ENCODE data around the gene RNF6. TPM values are rescaled to one million over a fixed set of nuclear protein-coding genes. Genes with fewer than 3 reads are reported as not detected.

The RNF6 gene
- total and polyA plus RNA-seq, 10 of the 15 experiments (the other 5 are each of a cell fraction or from before 2014, with no cell fraction given) = 19.0 to 54.0 (median 33.8) TPM

- no peak for TF ChIP-seq NKRF (conservative IDR thresholded peaks at IDR 0.05)
- TF ChIP-seq SMAD1 (IDR thresholded peaks at IDR 0.05; ENCODE audit: low read depth, partially characterized antibody) = no peak
- TF ChIP-seq SIX5 (IDR thresholded peaks at IDR 0.05; ENCODE audit: low read depth, low read length, severe bottlenecking) = no peak
- TF ChIP-seq HDAC6 (IDR thresholded peaks at IDR 0.05; ENCODE audit: unreplicated experiment) = no peak
- no peak for TF ChIP-seq SREBF1 (IDR thresholded peaks at IDR 0.05; ENCODE audit: low read length)
- no peak for TF ChIP-seq E2F8 (IDR thresholded peaks at IDR 0.05; ENCODE audit: low read depth, partially characterized antibody)
- TF ChIP-seq CEBPZ (IDR thresholded peaks at IDR 0.05; ENCODE audit: low read depth, low read length) = no peak
- TF ChIP-seq STAT3 (IDR thresholded peaks at IDR 0.05; ENCODE audit: low read depth, low read length) = no peak
- TF ChIP-seq ZBTB11 (CRISPR knock-in tag; IDR thresholded peaks at IDR 0.05) = no peak
These were observed 3.9 kb upstream of the RNF6 start (continued) for GRCh38 chr13:26225896-26226617.
